Endothelial cell of umbilical vein (primary cell): ENCODE results near the gene DOCK4. TPM values are rescaled to one million over a fixed set of nuclear protein-coding genes. Genes with fewer than 3 reads are reported as not detected.

Experiments
- BruUV-seq: library from RNA; stranded (reverse); fragments of 400-500 nt; replicated peaks from 2 replicates; lab custom pipeline; 2021; lab: Mats Ljungman, UMichigan
- CTCF ChIA-PET: fragments of 300-600, 350-600 bp; sonication (Branson Sonifier 250); formaldehyde crosslinking; loops from one replicate; lab custom pipeline; 2021; ENCODE audit warnings: antibody characterized with exemption, inconsistent platforms; lab: Charles Lee
- POLR2A ChIA-PET: fragments of 300-600, 350-600 bp; sonication (Branson Sonifier 250); formaldehyde crosslinking; loops from one replicate; lab custom pipeline; 2021; ENCODE audit warnings: antibody characterized with exemption, inconsistent platforms; lab: Charles Lee
- DNase-seq: peaks from one replicate; pipeline ENCODE4 v3.0.0-alpha.2; 2011; ENCODE audit warnings: low read depth, low spot score
- FAIRE-seq: peaks from 2 replicates; lab custom pipeline; 2011; peaks lifted over from hg19 to GRCh38; lab: Jason Lieb, UNC
- H2AFZ ChIP-seq: 2 replicates; pipeline ENCODE4 v1.6.0; 2012; ENCODE audit warnings: low read depth, low read length, control low read depth, inconsistent platforms
- H3K27ac ChIP-seq: 2 replicates; pipeline ENCODE4 v1.5.1; 2011; ENCODE audit warnings: low read depth, mild to moderate bottlenecking, control low read depth, low read length, moderate library complexity; ENCODE audit not compliant: insufficient read depth
- H3K27me3 ChIP-seq, 2 experiments: 2 replicates each; pipeline versions ENCODE4 v1.6.0 to v1.6.1; 2011; ENCODE audit warnings: low read length in 2 of 2, mixed read lengths in 1 of 2; ENCODE audit not compliant: control insufficient read depth in 2 of 2, insufficient read depth in 2 of 2
- H3K36me3 ChIP-seq, 2 experiments: 2 replicates in 1 of 2; 3 replicates in 1 of 2; pipeline ENCODE4 v1.5.1; 2011; ENCODE audit warnings: low read length in 2 of 2, mild to moderate bottlenecking in 1 of 2, moderate library complexity in 1 of 2; ENCODE audit not compliant: control insufficient read depth in 2 of 2, insufficient read depth in 2 of 2; ENCODE audit errors: extremely low read depth in 1 of 2
- H3K4me1 ChIP-seq: 3 replicates; pipeline ENCODE4 v1.5.1; 2011; ENCODE audit warnings: mild to moderate bottlenecking, low read length; ENCODE audit not compliant: control insufficient read depth, insufficient read depth; ENCODE audit errors: extremely low read depth
- H3K4me2 ChIP-seq: 2 replicates; pipeline ENCODE4 v1.6.1; 2011; ENCODE audit warnings: low read length, control low read depth, mixed read lengths; ENCODE audit not compliant: insufficient read depth
- H3K4me3 ChIP-seq, 3 experiments: fragments of 200-600 bp in 1 of 3; sonication (generic), shearing (Covaris generic) in 1 of 3; replicated peaks in 1 of 3; 2 replicates each; pipeline ENCODE4 v1.5.1; 2011 to 2016; ENCODE audit warnings: control low read depth in 3 of 3, low read length in 3 of 3, mild to moderate bottlenecking in 2 of 3, inconsistent platforms in 1 of 3, low read depth in 1 of 3, moderate library complexity in 1 of 3; ENCODE audit not compliant: insufficient read depth in 1 of 3
- H3K79me2 ChIP-seq: 2 replicates; pipeline ENCODE4 v1.6.0; 2012; ENCODE audit warnings: low read length, inconsistent platforms; ENCODE audit not compliant: control insufficient read depth, insufficient read depth
- H3K9ac ChIP-seq: replicated peaks from 2 replicates; pipeline ENCODE3; 2011; ENCODE audit warnings: low read length, control low read depth; ENCODE audit not compliant: insufficient read depth; ENCODE audit errors: extremely low read depth
- H3K9me1 ChIP-seq: replicated peaks from 3 replicates; pipeline ENCODE4 v1.6.0; 2011; ENCODE audit warnings: mild to moderate bottlenecking, low read length; ENCODE audit not compliant: control insufficient read depth, insufficient read depth; ENCODE audit errors: extremely low read depth
- H3K9me3 ChIP-seq: replicated peaks from 2 replicates; pipeline ENCODE4 v1.5.1; 2012; ENCODE audit warnings: low read length, inconsistent platforms; ENCODE audit not compliant: control insufficient read depth, insufficient read depth
- H4K20me1 ChIP-seq: replicated peaks from 2 replicates; pipeline ENCODE3; 2011; ENCODE audit warnings: mild to moderate bottlenecking, low read length; ENCODE audit not compliant: control insufficient read depth, insufficient read depth; ENCODE audit errors: extremely low read depth
- EZH2 ChIP-seq: IDR thresholded peaks from 2 replicates; pipeline ENCODE4 v1.6.1; 2012; ENCODE audit warnings: borderline replicate concordance, low read depth, mild to moderate bottlenecking, moderate library complexity, low read length, inconsistent platforms; ENCODE audit not compliant: severe bottlenecking
- FOS ChIP-seq: IDR thresholded peaks from 2 replicates; pipeline ENCODE4 v1.6.1; 2011; ENCODE audit warnings: mild to moderate bottlenecking, low read length, moderate library complexity, borderline replicate concordance; ENCODE audit not compliant: insufficient read depth
- GATA2 ChIP-seq: IDR thresholded peaks from 2 replicates; pipeline ENCODE4 v1.7.0; 2011; ENCODE audit warnings: low read depth, mild to moderate bottlenecking, moderate library complexity, mixed read lengths, low read length; ENCODE audit not compliant: insufficient read length, insufficient read depth
- JUN ChIP-seq: IDR thresholded peaks from 2 replicates; pipeline ENCODE4 v1.6.1; 2011; ENCODE audit warnings: borderline replicate concordance, low read depth; ENCODE audit not compliant: insufficient read length, insufficient read depth
- MYC ChIP-seq: IDR thresholded peaks from one replicate; pipeline ENCODE4 v1.6.1; 2011; ENCODE audit warnings: mild to moderate bottlenecking, low read depth, low read length
- POLR2A ChIP-seq: IDR thresholded peaks from 2 replicates; pipeline ENCODE4 v1.6.1; 2012; ENCODE audit warnings: low read depth, mild to moderate bottlenecking, control low read depth, low read length
- POLR2AphosphoS5 ChIP-seq: IDR thresholded peaks from 2 replicates; pipeline ENCODE4 v1.6.1; 2012; ENCODE audit warnings: low read depth, mild to moderate bottlenecking, control low read depth, low read length, moderate library complexity; ENCODE audit not compliant: insufficient read depth
- dilution Hi-C: fragments of 300-500 bp; cut with MboI; formaldehyde crosslinking; loops from one replicate; pipeline ENCODE4 v1.15.0; 2019; ENCODE audit warnings: low sequenced_read_pairs; ENCODE audit not compliant: extremely low pct_ligation_motif_present
- intact Hi-C: fragments of 100-400 bp; cut with micrococcal nuclease; formaldehyde crosslinking; loops from one replicate; pipeline ENCODE4 v1.10.0; 2022
- polyA plus RNA-seq, 4 experiments: library from polyadenylated mRNA; depleted of rRNA in 3 of 4; stranded (reverse) in 3 of 4; unstranded in 1 of 4; fragments of >200 nt; gene quantifications; 2 replicates each; pipeline versions ENCODE4 v1.2.1 to v1.2.3, GENCODE V29; 2011 to 2012; ENCODE audit warnings: missing spikeins in 1 of 4
- total RNA-seq: library from RNA; stranded (reverse); gene quantifications from 2 replicates; pipeline ENCODE4 v1.2.3, GENCODE V29; 2021
- TF ChIP-seq, protein P1 (sequence below), 2 donors: IDR thresholded peaks; 1 replicate in 1 of 2; 2 replicates in 1 of 2; pipeline ENCODE4 v1.5.1; 2011; ENCODE audit warnings: low read length in 2 of 2, mild to moderate bottlenecking in 2 of 2, moderate library complexity in 2 of 2, control low read depth in 1 of 2, inconsistent platforms in 1 of 2, low read depth in 1 of 2; ENCODE audit not compliant: insufficient read depth in 1 of 2; ENCODE audit errors: extremely low read depth in 1 of 2
- TF ChIP-seq, protein P2 (sequence below): IDR thresholded peaks from 2 replicates; pipeline ENCODE4 v1.6.1; 2011; ENCODE audit not compliant: insufficient read depth, insufficient read length

The DOCK4 gene
- total and polyA plus RNA-seq, 2 donors (not counting 3 experiments of a cell fraction or from before 2014, with no cell fraction given) = 47.4 to 164 TPM

DNA sequence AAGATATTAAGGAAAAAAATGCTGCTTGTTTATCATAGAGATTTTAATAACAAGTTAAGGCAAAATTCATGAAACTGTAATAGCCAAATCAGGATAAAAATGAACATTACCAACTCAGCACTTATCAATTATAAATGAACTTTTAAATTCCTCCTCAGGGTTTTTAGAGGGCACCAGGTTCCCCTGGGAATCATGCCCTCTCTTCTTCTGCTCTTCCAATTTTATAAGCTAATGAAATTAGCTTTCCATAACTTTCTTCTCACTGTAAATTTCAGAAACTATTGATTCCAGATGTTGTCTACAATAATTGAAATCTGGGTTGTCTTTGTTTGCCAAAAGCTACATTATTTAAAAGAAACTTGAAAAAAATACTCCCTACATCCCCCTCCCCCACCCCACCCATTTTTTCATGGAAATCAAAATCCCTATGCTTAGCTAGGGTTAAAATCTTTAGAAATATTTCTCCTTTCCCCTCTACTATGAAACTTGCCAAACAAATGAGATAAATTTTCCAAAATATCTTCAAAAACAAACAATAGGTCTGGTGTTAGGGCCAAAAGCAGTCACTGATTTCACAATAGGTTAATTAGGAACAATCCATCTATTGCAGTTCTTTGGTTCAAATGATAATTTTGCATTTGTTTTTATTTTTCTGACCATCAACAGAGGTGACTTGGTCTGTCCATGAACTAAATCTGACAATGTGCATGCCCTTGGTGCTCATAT lies 187.7 kb downstream of the DOCK4 start:
- dilution Hi-C loops = no loop called here
- ChIA-PET POLR2A (interaction anchor here (0.6 to 0.7 kb wide), 2 partner anchors 20 to 52 kb away, joined by 4 to 15 read pairs; no protein-coding TSS in a partner anchor), CTCF (interaction anchor here (0.9 to 1.0 kb wide), 2 partner anchors 9 to 17 kb away, joined by 4 read pairs; no protein-coding TSS in a partner anchor)
- Histone ChIP-seq H3K27ac (no peak overlapping the region), H3K4me1 (peaks cover 16% of the 10 kb centered on the region), H4K20me1 (peaks cover 6% of the 10 kb centered on the region), H3K9me1 (no peaks in the 10 kb centered on the region), H3K79me2 (peaks cover 93% of the 10 kb centered on the region), H2AFZ (no peak overlapping the region), H3K4me3 (no peak overlapping the region), H3K36me3 (no peaks in the 10 kb centered on the region), H3K9me3 (no peaks in the 10 kb centered on the region), H3K4me2 (no peak overlapping the region), H3K27me3 (no peaks in the 10 kb centered on the region), H3K9ac (no peak overlapping the region)
- FAIRE-seq = no peak
- intact Hi-C loops = no loop called here
- DNase-seq = no peak
- TF ChIP-seq, protein P1, sequence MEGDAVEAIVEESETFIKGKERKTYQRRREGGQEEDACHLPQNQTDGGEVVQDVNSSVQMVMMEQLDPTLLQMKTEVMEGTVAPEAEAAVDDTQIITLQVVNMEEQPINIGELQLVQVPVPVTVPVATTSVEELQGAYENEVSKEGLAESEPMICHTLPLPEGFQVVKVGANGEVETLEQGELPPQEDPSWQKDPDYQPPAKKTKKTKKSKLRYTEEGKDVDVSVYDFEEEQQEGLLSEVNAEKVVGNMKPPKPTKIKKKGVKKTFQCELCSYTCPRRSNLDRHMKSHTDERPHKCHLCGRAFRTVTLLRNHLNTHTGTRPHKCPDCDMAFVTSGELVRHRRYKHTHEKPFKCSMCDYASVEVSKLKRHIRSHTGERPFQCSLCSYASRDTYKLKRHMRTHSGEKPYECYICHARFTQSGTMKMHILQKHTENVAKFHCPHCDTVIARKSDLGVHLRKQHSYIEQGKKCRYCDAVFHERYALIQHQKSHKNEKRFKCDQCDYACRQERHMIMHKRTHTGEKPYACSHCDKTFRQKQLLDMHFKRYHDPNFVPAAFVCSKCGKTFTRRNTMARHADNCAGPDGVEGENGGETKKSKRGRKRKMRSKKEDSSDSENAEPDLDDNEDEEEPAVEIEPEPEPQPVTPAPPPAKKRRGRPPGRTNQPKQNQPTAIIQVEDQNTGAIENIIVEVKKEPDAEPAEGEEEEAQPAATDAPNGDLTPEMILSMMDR (IDR thresholded peaks at IDR 0.05; ENCODE audit: extremely low read depth in 1 of 2, insufficient read depth in 1 of 2, low read depth in 1 of 2, low read length in 2 of 2) = no peak
- TF ChIP-seq MYC (no peak), POLR2AphosphoS5 (no peak), FOS (no peak), GATA2 (no peak), JUN (no peak), POLR2A (no peak), EZH2 (no peak)
- TF ChIP-seq, protein P2, sequence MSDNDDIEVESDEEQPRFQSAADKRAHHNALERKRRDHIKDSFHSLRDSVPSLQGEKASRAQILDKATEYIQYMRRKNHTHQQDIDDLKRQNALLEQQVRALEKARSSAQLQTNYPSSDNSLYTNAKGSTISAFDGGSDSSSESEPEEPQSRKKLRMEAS = no peak
- BruUV-seq = no TSS peak
